Activated CD8-positive, alpha-beta memory T cell treated with anti-CD3 and anti-CD28 coated beads, Interleukin-2, amount 50 U/mL, for 1 hour (primary cell): ENCODE measurements around the gene NAA15.
"Not testable (repeated sequence)": the region's sequence is repeated elsewhere in the genome, so short reads cannot be mapped to it uniquely, and the experiment has no call there.

ENCODE experiments used
- DNase-seq: peaks from one replicate; pipeline ENCODE4 v3.0.0-alpha.2; 2020; ENCODE audit errors: extremely low read depth

The NAA15 gene

GRCh38 chr4:139453041-139453370 lies 151.7 kb downstream of the NAA15 start:
- peak; percentile 54 for DNase-seq

GRCh38 chr4:139453371-139454110 lies 152.2 kb downstream of the NAA15 start:
- peak; percentile 92 for DNase-seq

- DNase-seq: no peak
These were observed 153.1 kb downstream of the NAA15 start, which contains the start of gene RAB33B for GRCh38 chr4:139454111-139455045. Gene RAB33B (plus strand): TSS chr4:139454121. CDS start chr4:139454196, 75 bp downstream.

- DNase-seq: no peak
These were observed 153.8 kb downstream of the NAA15 start for GRCh38 chr4:139455126-139455538.

GRCh38 chr4:139457318-139457717 lies 156.0 kb downstream of the NAA15 start:
- DNase-seq: no peak

GRCh38 chr4:139458543-139458942 lies 157.2 kb downstream of the NAA15 start:
- DNase-seq: no peak

- DNase-seq: no peak
These were observed 157.7 kb downstream of the NAA15 start for GRCh38 chr4:139458999-139459398.

GRCh38 chr4:139460565-139460964 lies 159.3 kb downstream of the NAA15 start:
- no peak for DNase-seq

GRCh38 chr4:139461022-139461628 lies 159.8 kb downstream of the NAA15 start:
- DNase-seq: no peak

GRCh38 chr4:139464512-139464911 lies 163.2 kb downstream of the NAA15 start:
- not testable (repeated sequence) for DNase-seq

- DNase-seq: no peak
These were observed 164.6 kb downstream of the NAA15 start for GRCh38 chr4:139465922-139466321.

GRCh38 chr4:139468756-139469155 lies 167.5 kb downstream of the NAA15 start:
- DNase-seq: not testable (repeated sequence)

GRCh38 chr4:139469216-139469615 lies 167.9 kb downstream of the NAA15 start:
- no peak for DNase-seq
